ENCODE data around the gene CDC7. TPM values are rescaled to one million over a fixed set of nuclear protein-coding genes. Genes with fewer than 3 reads are reported as not detected.

The CDC7 gene
- polyA plus RNA-seq, 1 donor (not counting 4 experiments of a cell fraction or from before 2014, with no cell fraction given), result 8.1 TPM

- H2AFZ ChIP-seq (ENCODE audit: control insufficient read depth, low read length), result no peak overlapping the region
- H3K4me1 ChIP-seq (ENCODE audit: control insufficient read depth, extremely low read depth, insufficient read depth, low read length), result peaks cover 19% of the 10 kb centered on the region
- no peaks in the 10 kb centered on the region for H3K9me3 ChIP-seq (ENCODE audit: control insufficient read depth, low read depth, low read length)
- no peak for TF ChIP-seq EZH2 (IDR thresholded peaks at IDR 0.05; ENCODE audit: low read length)
- TF ChIP-seq CTCF (optimal IDR thresholded peaks at IDR 0.05 in 1 of 3, IDR thresholded peaks at IDR 0.05 in 1 of 3, conservative IDR thresholded peaks at IDR 0.05 in 1 of 3; ENCODE audit: extremely low read depth in 1 of 3, insufficient read depth in 2 of 3, low read length in 3 of 3), result no peak
- no peak overlapping the region for H3K4me2 ChIP-seq (ENCODE audit: control insufficient read depth, extremely low read depth, insufficient read depth, low read depth, low read length)
- H3K9me1 ChIP-seq (ENCODE audit: control insufficient read depth, extremely low read depth, insufficient read depth, low read length), result no peaks in the 10 kb centered on the region
- no peak overlapping the region for H3K4me3 ChIP-seq (ENCODE audit: control insufficient read depth in 2 of 3, extremely low read depth in 1 of 3, insufficient read depth in 2 of 3, low read depth in 1 of 3, low read length in 3 of 3)
- DNase-seq (ENCODE audit: low read depth, low spot score), result no peak
- H3K9ac ChIP-seq (ENCODE audit: control insufficient read depth, extremely low read depth, insufficient read depth, low read length), result no peak overlapping the region
- H3K27ac ChIP-seq (ENCODE audit: control insufficient read depth, insufficient read depth, low read length), result no peak overlapping the region
- peaks cover 0 to 2% of the 10 kb centered on the region in 2 experiments for H3K36me3 ChIP-seq (ENCODE audit: control insufficient read depth in 2 of 2, extremely low read depth in 1 of 2, insufficient read depth in 2 of 2, low read length in 2 of 2)
- no peaks in the 10 kb centered on the region for H3K27me3 ChIP-seq (ENCODE audit: control insufficient read depth, extremely low read depth, insufficient read depth, low read length)
- H4K20me1 ChIP-seq (ENCODE audit: control insufficient read depth, extremely low read depth, insufficient read depth, low read length), result no peaks in the 10 kb centered on the region
- H3K79me2 ChIP-seq (ENCODE audit: control insufficient read depth, insufficient read depth, low read length), result peaks cover 10% of the 10 kb centered on the region
- dilution Hi-C loops (cut with MboI; ENCODE audit: extremely low pct_ligation_motif_present, low sequenced_read_pairs), result no loop called here
- no peak for FAIRE-seq
These were observed 4.4 kb downstream of the CDC7 start for GRCh38 chr1:91505086-91505485.

- Histone ChIP-seq H3K4me3 (ENCODE audit: control insufficient read depth in 2 of 3, extremely low read depth in 1 of 3, insufficient read depth in 2 of 3, low read depth in 1 of 3, low read length in 3 of 3) (no peak overlapping the region), H3K27me3 (ENCODE audit: control insufficient read depth, extremely low read depth, insufficient read depth, low read length) (no peaks in the 10 kb centered on the region), H3K4me1 (ENCODE audit: control insufficient read depth, extremely low read depth, insufficient read depth, low read length) (peaks cover 15% of the 10 kb centered on the region), H2AFZ (ENCODE audit: control insufficient read depth, low read length) (no peak overlapping the region), H3K36me3 (ENCODE audit: control insufficient read depth in 2 of 2, extremely low read depth in 1 of 2, insufficient read depth in 2 of 2, low read length in 2 of 2) (peaks cover 0 to 2% of the 10 kb centered on the region in 2 experiments), H3K9me3 (ENCODE audit: control insufficient read depth, low read depth, low read length) (no peaks in the 10 kb centered on the region), H3K9me1 (ENCODE audit: control insufficient read depth, extremely low read depth, insufficient read depth, low read length) (no peaks in the 10 kb centered on the region), H4K20me1 (ENCODE audit: control insufficient read depth, extremely low read depth, insufficient read depth, low read length) (no peaks in the 10 kb centered on the region), H3K4me2 (ENCODE audit: control insufficient read depth, extremely low read depth, insufficient read depth, low read depth, low read length) (no peak overlapping the region), H3K79me2 (ENCODE audit: control insufficient read depth, insufficient read depth, low read length) (peaks cover 10% of the 10 kb centered on the region), H3K27ac (ENCODE audit: control insufficient read depth, insufficient read depth, low read length) (no peak overlapping the region), H3K9ac (ENCODE audit: control insufficient read depth, extremely low read depth, insufficient read depth, low read length) (no peak overlapping the region)
- TF ChIP-seq CTCF (optimal IDR thresholded peaks at IDR 0.05 in 1 of 3, IDR thresholded peaks at IDR 0.05 in 1 of 3, conservative IDR thresholded peaks at IDR 0.05 in 1 of 3; ENCODE audit: extremely low read depth in 1 of 3, insufficient read depth in 2 of 3, low read length in 3 of 3), result no peak
- TF ChIP-seq EZH2 (IDR thresholded peaks at IDR 0.05; ENCODE audit: low read length), result no peak
- FAIRE-seq (no peak), DNase-seq (ENCODE audit: low read depth, low spot score) (no peak)
- dilution Hi-C loops (cut with MboI; ENCODE audit: extremely low pct_ligation_motif_present, low sequenced_read_pairs), result no loop called here
These were observed 5.4 kb downstream of the CDC7 start for GRCh38 chr1:91506071-91506470.
